HepG2 (cell line): ENCODE data around the gene ANK3. TPM values are rescaled to one million over a fixed set of nuclear protein-coding genes. Genes with fewer than 3 reads are reported as not detected.

Experiments
- ATAC-seq: fragments of 200-7000 bp; cut with Tn5 transposase; 3 replicates; pipeline ENCODE4 v1.9.1; 2020; ENCODE audit warnings: mild to moderate bottlenecking, moderate library complexity
- BruUV-seq: library from RNA; stranded (reverse); fragments of 400-500 nt; replicated peaks from 2 replicates; lab custom pipeline; 2021; lab: Mats Ljungman, UMichigan
- CTCF ChIA-PET: fragments of 300-600 bp; formaldehyde crosslinking; extraction: SDS; loops from one replicate; lab custom pipeline; 2021; ENCODE audit warnings: low total read pairs, inconsistent platforms, low intra/inter-chr PET ratio; lab: Yijun Ruan, JAX
- POLR2A ChIA-PET: fragments of 350-600 bp; sonication (Branson Sonifier 250); formaldehyde crosslinking; loops from one replicate; lab custom pipeline; 2020; ENCODE audit warnings: antibody characterized with exemption, inconsistent platforms; lab: Yijun Ruan, JAX
- DNase-seq: peaks from one replicate; pipeline ENCODE4 v3.0.0-alpha.2; 2015; ENCODE audit warnings: low spot score
- FAIRE-seq: peaks from 3 replicates; lab custom pipeline; 2011; peaks lifted over from hg19 to GRCh38; lab: Jason Lieb, UNC
- H2AFZ ChIP-seq: one replicate; pipeline ENCODE4 v1.6.1; 2011; ENCODE audit warnings: low read length, inconsistent platforms
- H3K27ac ChIP-seq: fragments of 300-600 bp; 3 replicates; pipeline ENCODE4 v1.8.0; 2011; ENCODE audit warnings: mixed run types, mild to moderate bottlenecking, mixed read lengths, low read length, inconsistent platforms; ENCODE audit not compliant: insufficient read depth; ENCODE audit errors: extremely low read length
- H3K27me3 ChIP-seq, 2 experiments: fragments of 200-600 bp in 1 of 2; 2 replicates in 1 of 2; 3 replicates in 1 of 2; pipeline versions ENCODE4 v1.6.0 to v1.8.0; 2011; ENCODE audit warnings: low read length in 2 of 2, mild to moderate bottlenecking in 2 of 2, moderate library complexity in 2 of 2, inconsistent platforms in 1 of 2; ENCODE audit not compliant: insufficient read depth in 2 of 2, control insufficient read depth in 1 of 2
- H3K36me3 ChIP-seq, 2 experiments: fragments of 200-600 bp in 1 of 2; replicated peaks in 1 of 2; 2 replicates in 1 of 2; 3 replicates in 1 of 2; pipeline versions ENCODE4 v1.5.1 to v1.8.0; 2011; ENCODE audit warnings: low read length in 2 of 2, inconsistent platforms in 1 of 2; ENCODE audit not compliant: insufficient read depth in 2 of 2, control insufficient read depth in 1 of 2
- H3K4me1 ChIP-seq: 2 replicates; pipeline ENCODE4 v1.5.1; 2012; ENCODE audit warnings: low read length, inconsistent platforms; ENCODE audit not compliant: insufficient read depth
- H3K4me2 ChIP-seq: 2 replicates; pipeline ENCODE4 v1.6.0; 2011; ENCODE audit warnings: low read depth, low read length, inconsistent platforms
- H3K4me3 ChIP-seq, 3 experiments: fragments of 200-600 bp in 1 of 3; sonication (generic), shearing (Covaris generic) in 1 of 3; replicated peaks in 1 of 3; 2 replicates each; pipeline ENCODE4 v1.5.1; 2011 to 2016; ENCODE audit warnings: low read length in 3 of 3, inconsistent platforms in 2 of 3, low read depth in 2 of 3, mild to moderate bottlenecking in 2 of 3, control low read depth in 1 of 3, mixed read lengths in 1 of 3; ENCODE audit not compliant: insufficient read depth in 1 of 3
- H3K79me2 ChIP-seq: one replicate; pipeline ENCODE4 v1.6.1; 2011; ENCODE audit warnings: low read length, inconsistent platforms; ENCODE audit not compliant: insufficient read depth
- H3K9ac ChIP-seq: 2 replicates; pipeline ENCODE4 v1.6.0; 2011; ENCODE audit warnings: mild to moderate bottlenecking, low read depth, low read length, inconsistent platforms; ENCODE audit not compliant: insufficient read depth
- H3K9me3 ChIP-seq: 2 replicates; pipeline ENCODE4 v1.5.1; 2012; ENCODE audit warnings: mild to moderate bottlenecking, low read length
- H4K20me1 ChIP-seq: 2 replicates; pipeline ENCODE4 v1.6.0; 2011; ENCODE audit warnings: inconsistent platforms, mild to moderate bottlenecking, low read length, moderate library complexity; ENCODE audit not compliant: insufficient read depth
- HMGA1 ChIP-seq: sonication (generic); formaldehyde crosslinking; conservative IDR thresholded peaks from 2 replicates; pipeline ENCODE4 v1.4.0; 2020; ENCODE audit warnings: missing genetic modification reagents
- KDM4B ChIP-seq: sonication (generic); formaldehyde crosslinking; IDR thresholded peaks from 2 replicates; pipeline ENCODE4 v1.4.0; 2020; ENCODE audit warnings: missing genetic modification reagents
- KLF6 ChIP-seq: IDR thresholded peaks from 2 replicates; pipeline ENCODE4 v1.8.0; 2016; ENCODE audit warnings: missing biosample characterization, missing genetic modification reagents
- MTF2 ChIP-seq: sonication (generic); formaldehyde crosslinking; IDR thresholded peaks from 2 replicates; pipeline ENCODE4 v1.5.0; 2020; ENCODE audit warnings: missing genetic modification reagents, borderline replicate concordance
- SIX1 ChIP-seq: sonication (generic); formaldehyde crosslinking; IDR thresholded peaks from 2 replicates; pipeline ENCODE4 v1.4.0; 2020; ENCODE audit warnings: missing genetic modification reagents, borderline replicate concordance
- THAP9 ChIP-seq: sonication (generic); formaldehyde crosslinking; IDR thresholded peaks from 2 replicates; pipeline ENCODE4; 2020; ENCODE audit warnings: missing genetic modification reagents, mild to moderate bottlenecking, borderline replicate concordance
- ZEB1 ChIP-seq: IDR thresholded peaks from 2 replicates; pipeline ENCODE4 v1.6.1; 2012; ENCODE audit warnings: mild to moderate bottlenecking, low read depth, inconsistent platforms; ENCODE audit not compliant: insufficient replicate concordance
- ZNF256 ChIP-seq: sonication (generic); formaldehyde crosslinking; conservative IDR thresholded peaks from 2 replicates; pipeline ENCODE4 v1.4.0; 2020; ENCODE audit warnings: missing genetic modification reagents
- ZNF296 ChIP-seq: sonication (generic); formaldehyde crosslinking; conservative IDR thresholded peaks from 2 replicates; pipeline ENCODE4 v1.5.0; 2020; ENCODE audit warnings: mild to moderate bottlenecking, missing genetic modification reagents
- ZNF510 ChIP-seq: sonication (generic); formaldehyde crosslinking; IDR thresholded peaks from 2 replicates; pipeline ENCODE4 v1.4.0; 2020; ENCODE audit warnings: low read depth, mild to moderate bottlenecking, missing genetic modification reagents
- ZNF619 ChIP-seq: sonication (generic); formaldehyde crosslinking; IDR thresholded peaks from 2 replicates; pipeline ENCODE4 v1.4.0; 2020; ENCODE audit warnings: mild to moderate bottlenecking, missing genetic modification reagents
- WGBS: methylation state at CpG from one replicate; pipeline ENCODE4 v1.1.6; 2017; ENCODE audit warnings: low lambda C conversion rate; 5-methylcytosine and 5-hydroxymethylcytosine counted together
- in situ Hi-C: cut with HindIII; loops from 2 replicates; pipeline ENCODE4 v1.10.0; 2017; ENCODE audit warnings: low pct_unique_long_range_greater_than_20kb; ENCODE audit not compliant: extremely low pct_ligation_motif_present
- intact Hi-C: fragments of 100-400 bp; cut with micrococcal nuclease; formaldehyde crosslinking; loops from one replicate; pipeline ENCODE4 v1.10.0; 2022; ENCODE audit not compliant: unreplicated experiment
- polyA plus RNA-seq, 8 experiments: library from polyadenylated mRNA; depleted of rRNA in 3 of 8; stranded (reverse) in 7 of 8; unstranded in 1 of 8; fragments of >200 nt; fragmentation: Illumina TruSeq in 4 of 8; extraction: Trizol in 4 of 8; gene quantifications; 2 replicates each; pipeline versions ENCODE4 v1.2.1 to v1.2.3, GENCODE V29; 2011 to 2016; ENCODE audit warnings: low read depth in 4 of 8, missing spikeins in 1 of 8, mixed read lengths in 1 of 8; ENCODE audit not compliant: insufficient read depth in 1 of 8
- total RNA-seq, 5 experiments: library from RNA; depleted of rRNA; stranded (reverse); fragments of >200 nt; fragmentation: Illumina TruSeq; extraction: Trizol; gene quantifications; 2 replicates each; pipeline ENCODE4 v1.2.3, GENCODE V29; 2016; ENCODE audit warnings: low read depth in 1 of 5
- TF ChIP-seq, protein P1 (sequence below): sonication (generic); formaldehyde crosslinking; IDR thresholded peaks from 2 replicates; pipeline ENCODE4 v1.4.0; 2020; ENCODE audit warnings: missing genetic modification reagents, borderline replicate concordance
- TF ChIP-seq, protein P2 (sequence below): sonication (generic); formaldehyde crosslinking; conservative IDR thresholded peaks from 2 replicates; pipeline ENCODE4 v1.5.0; 2020; ENCODE audit warnings: missing genetic modification reagents

Gene ANK3
- total and polyA plus RNA-seq, 2 of the 13 experiments (the other 11 are each of a cell fraction or from before 2014, with no cell fraction given), result not detected

DNA sequence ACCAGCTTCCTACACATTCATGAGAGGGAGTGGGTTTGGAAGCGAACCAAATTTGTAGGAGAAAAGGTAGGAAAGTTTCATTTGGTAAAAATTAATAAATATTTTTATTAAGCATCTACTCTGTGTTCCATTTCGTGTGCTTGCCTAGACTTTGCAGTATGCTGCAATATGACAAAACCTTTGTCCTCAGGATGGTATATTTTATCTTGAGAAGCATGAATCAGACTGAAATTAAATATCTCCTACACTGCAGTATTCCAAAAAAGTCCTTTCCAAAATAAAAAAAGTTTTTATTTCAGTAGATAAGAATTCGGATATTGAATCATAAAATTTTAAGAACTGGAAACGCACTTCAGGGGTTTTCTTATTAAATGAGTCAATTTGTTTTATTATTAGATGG, 47.7 kb downstream of the ANK3 start:
- Histone ChIP-seq H3K4me3 (no peak overlapping the region), H3K27ac (no peak overlapping the region), H2AFZ (no peak overlapping the region), H3K36me3 (no peaks in the 10 kb centered on the region), H3K9ac (no peak overlapping the region), H3K9me3 (no peaks in the 10 kb centered on the region), H4K20me1 (no peaks in the 10 kb centered on the region), H3K27me3 (no peaks in the 10 kb centered on the region), H3K4me1 (no peaks in the 10 kb centered on the region), H3K4me2 (no peak overlapping the region), H3K79me2 (no peaks in the 10 kb centered on the region)
- whole genome bisulfite sequencing, result 2% methylated on average over 4 of the region's 4 CpGs
- intact Hi-C loops (no loop called here), in situ Hi-C loops (no loop called here)
- POLR2A ChIA-PET, result no interaction called here
- no peak for DNase-seq
- ATAC-seq, result no peak
- TF ChIP-seq HMGA1 (CRISPR knock-in tag) (no peak), ZNF510 (CRISPR knock-in tag) (no peak), MTF2 (no peak), ZNF296 (CRISPR knock-in tag) (no peak), ZNF256 (CRISPR knock-in tag) (no peak), KDM4B (CRISPR knock-in tag) (no peak)
- TF ChIP-seq, protein P1, sequence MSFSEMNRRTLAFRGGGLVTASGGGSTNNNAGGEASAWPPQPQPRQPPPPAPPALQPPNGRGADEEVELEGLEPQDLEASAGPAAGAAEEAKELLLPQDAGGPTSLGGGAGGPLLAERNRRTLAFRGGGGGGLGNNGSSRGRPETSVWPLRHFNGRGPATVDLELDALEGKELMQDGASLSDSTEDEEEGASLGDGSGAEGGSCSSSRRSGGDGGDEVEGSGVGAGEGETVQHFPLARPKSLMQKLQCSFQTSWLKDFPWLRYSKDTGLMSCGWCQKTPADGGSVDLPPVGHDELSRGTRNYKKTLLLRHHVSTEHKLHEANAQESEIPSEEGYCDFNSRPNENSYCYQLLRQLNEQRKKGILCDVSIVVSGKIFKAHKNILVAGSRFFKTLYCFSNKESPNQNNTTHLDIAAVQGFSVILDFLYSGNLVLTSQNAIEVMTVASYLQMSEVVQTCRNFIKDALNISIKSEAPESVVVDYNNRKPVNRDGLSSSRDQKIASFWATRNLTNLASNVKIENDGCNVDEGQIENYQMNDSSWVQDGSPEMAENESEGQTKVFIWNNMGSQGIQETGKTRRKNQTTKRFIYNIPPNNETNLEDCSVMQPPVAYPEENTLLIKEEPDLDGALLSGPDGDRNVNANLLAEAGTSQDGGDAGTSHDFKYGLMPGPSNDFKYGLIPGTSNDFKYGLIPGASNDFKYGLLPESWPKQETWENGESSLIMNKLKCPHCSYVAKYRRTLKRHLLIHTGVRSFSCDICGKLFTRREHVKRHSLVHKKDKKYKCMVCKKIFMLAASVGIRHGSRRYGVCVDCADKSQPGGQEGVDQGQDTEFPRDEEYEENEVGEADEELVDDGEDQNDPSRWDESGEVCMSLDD, result no peak
- no peak for FAIRE-seq
- BruUV-seq, result no TSS peak
- CTCF ChIA-PET, result no interaction called here

DNA sequence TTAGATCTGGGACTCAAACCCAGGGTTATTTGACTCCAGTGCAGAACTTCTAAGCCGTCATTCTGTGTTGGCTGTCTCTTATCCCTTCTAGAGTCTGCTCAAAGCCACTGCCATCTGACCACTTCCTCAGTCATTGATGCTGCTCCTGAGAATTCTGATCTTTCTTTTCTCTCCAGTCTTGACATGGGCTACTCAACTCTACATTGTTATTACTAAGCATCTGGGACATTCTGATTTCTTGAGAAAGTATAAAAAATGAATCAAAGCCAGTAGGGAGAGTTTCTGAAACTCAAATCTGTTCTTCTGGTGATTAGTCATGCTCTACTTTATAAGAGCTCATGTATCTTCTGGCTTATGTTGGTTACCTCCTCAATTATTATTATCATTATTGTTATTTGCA, 48.7 kb downstream of the ANK3 start:
- FAIRE-seq (no peak), DNase-seq (no peak), ATAC-seq (no peak)
- 6% methylated on average over 1 of the region's 1 CpG for WGBS
- no peak overlapping the region for H3K4me2 ChIP-seq
- no peaks in the 10 kb centered on the region for H3K27me3 ChIP-seq
- no TSS peak for BruUV-seq
- POLR2A ChIA-PET, result no interaction called here
- no peaks in the 10 kb centered on the region for H3K4me1 ChIP-seq
- H3K79me2 ChIP-seq, result no peaks in the 10 kb centered on the region
- no peaks in the 10 kb centered on the region for H3K9me3 ChIP-seq
- H3K36me3 ChIP-seq, result no peaks in the 10 kb centered on the region
- CTCF ChIA-PET, result no interaction called here
- no peak overlapping the region for H3K4me3 ChIP-seq
- intact Hi-C loops, result no loop called here
- H2AFZ ChIP-seq, result no peak overlapping the region
- H4K20me1 ChIP-seq, result no peaks in the 10 kb centered on the region
- no peak overlapping the region for H3K9ac ChIP-seq
- in situ Hi-C loops, result no loop called here
- H3K27ac ChIP-seq, result no peak overlapping the region
- no peak for TF ChIP-seq KLF6 (CRISPR knock-in tag)
- TF ChIP-seq, protein P2, sequence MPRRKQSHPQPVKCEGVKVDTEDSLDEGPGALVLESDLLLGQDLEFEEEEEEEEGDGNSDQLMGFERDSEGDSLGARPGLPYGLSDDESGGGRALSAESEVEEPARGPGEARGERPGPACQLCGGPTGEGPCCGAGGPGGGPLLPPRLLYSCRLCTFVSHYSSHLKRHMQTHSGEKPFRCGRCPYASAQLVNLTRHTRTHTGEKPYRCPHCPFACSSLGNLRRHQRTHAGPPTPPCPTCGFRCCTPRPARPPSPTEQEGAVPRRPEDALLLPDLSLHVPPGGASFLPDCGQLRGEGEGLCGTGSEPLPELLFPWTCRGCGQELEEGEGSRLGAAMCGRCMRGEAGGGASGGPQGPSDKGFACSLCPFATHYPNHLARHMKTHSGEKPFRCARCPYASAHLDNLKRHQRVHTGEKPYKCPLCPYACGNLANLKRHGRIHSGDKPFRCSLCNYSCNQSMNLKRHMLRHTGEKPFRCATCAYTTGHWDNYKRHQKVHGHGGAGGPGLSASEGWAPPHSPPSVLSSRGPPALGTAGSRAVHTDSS (CRISPR knock-in tag), result no peak
- TF ChIP-seq ZNF619, result no peak
- TF ChIP-seq SIX1 (CRISPR knock-in tag), result no peak
- TF ChIP-seq THAP9 (CRISPR knock-in tag), result no peak
- TF ChIP-seq ZEB1, result no peak
